ENCODE data around the gene NME5.

NME5 gene

GRCh38 chr5:138132543-138132942, 6.7 kb downstream of the NME5 start:
- DNase-seq (ENCODE audit: low read depth in 3 of 3), result no peak

- no peak for DNase-seq (ENCODE audit: low read depth in 3 of 3)
Measured at GRCh38 chr5:138129347-138129746, 9.9 kb downstream of the NME5 start.

- no peak for DNase-seq (ENCODE audit: low read depth in 3 of 3)
Measured at GRCh38 chr5:138128334-138128733, 10.9 kb downstream of the NME5 start.

- DNase-seq (ENCODE audit: low read depth in 3 of 3), result no peak
Measured at GRCh38 chr5:138115254-138115653, 24.0 kb downstream of the NME5 start.

- no peak for DNase-seq (ENCODE audit: low read depth in 3 of 3)
Measured at GRCh38 chr5:138111937-138112336, 27.3 kb downstream of the NME5 start.

- DNase-seq (ENCODE audit: low read depth in 3 of 3), result no peak
Measured at GRCh38 chr5:138111181-138111580, 28.0 kb downstream of the NME5 start.

- no peak for DNase-seq (ENCODE audit: low read depth in 3 of 3)
Measured at GRCh38 chr5:138110266-138110963, 28.8 kb downstream of the NME5 start.

GRCh38 chr5:138109463-138110265, 29.6 kb downstream of the NME5 start:
- no peak for DNase-seq (ENCODE audit: low read depth in 3 of 3)

- DNase-seq (ENCODE audit: low read depth in 3 of 3), result no peak
Measured at GRCh38 chr5:138107213-138107612, 32.0 kb downstream of the NME5 start.

- no peak for DNase-seq (ENCODE audit: low read depth in 3 of 3)
Measured at GRCh38 chr5:138105709-138106108, 33.5 kb downstream of the NME5 start.

- no peak for DNase-seq (ENCODE audit: low read depth in 3 of 3)
Measured at GRCh38 chr5:138103319-138103637, 36.0 kb downstream of the NME5 start.

GRCh38 chr5:138102454-138103318, 36.5 kb downstream of the NME5 start:
- no peak for DNase-seq (ENCODE audit: low read depth in 3 of 3)

GRCh38 chr5:138096997-138097828, 42.0 kb downstream of the NME5 start:
- DNase-seq (ENCODE audit: low read depth in 3 of 3), result no peak

GRCh38 chr5:138096363-138096762, 42.9 kb downstream of the NME5 start:
- DNase-seq (ENCODE audit: low read depth in 3 of 3), result no peak

GRCh38 chr5:138095100-138095907, 43.9 kb downstream of the NME5 start:
- DNase-seq (ENCODE audit: low read depth in 3 of 3), result no peak

- no peak for DNase-seq (ENCODE audit: low read depth in 3 of 3)
Measured at GRCh38 chr5:138093036-138093435, 46.2 kb downstream of the NME5 start.

- DNase-seq (ENCODE audit: low read depth in 3 of 3), result no peak
Measured at GRCh38 chr5:138092301-138092700, 46.9 kb downstream of the NME5 start.

GRCh38 chr5:138091685-138092084, 47.5 kb downstream of the NME5 start:
- DNase-seq (ENCODE audit: low read depth in 3 of 3), result no peak

GRCh38 chr5:138083702-138084101, 55.5 kb downstream of the NME5 start, which contains the start of gene WNT8A:
TSS of gene WNT8A (plus strand) at chr5:138084033. CDS start at chr5:138084128, 95 bp downstream.
- no peak for DNase-seq (ENCODE audit: low read depth in 3 of 3)

GRCh38 chr5:138082033-138082432, 57.2 kb downstream of the NME5 start:
- DNase-seq (ENCODE audit: low read depth in 3 of 3), result no peak

Measured in stimulated activated CD4-positive, alpha-beta T cell treated with anti-CD3 and anti-CD28 coated beads, TNF-alpha, amount 100 ng/mL, for 24 hours (primary cell).